GM19328 (cell line): ENCODE data around the gene NDUFA11.
"Not testable (repeated sequence)": the region's sequence is repeated elsewhere in the genome, so short reads cannot be mapped to it uniquely, and the experiment has no call there.

Experiments used
- ATAC-seq: cut with Tn5 transposase; IDR thresholded peaks from one replicate; pipeline ENCODE4 v1.9.1; 2021; ENCODE audit warnings: mild to moderate bottlenecking, moderate library complexity; ENCODE audit not compliant: unreplicated experiment

Gene NDUFA11

DNA sequence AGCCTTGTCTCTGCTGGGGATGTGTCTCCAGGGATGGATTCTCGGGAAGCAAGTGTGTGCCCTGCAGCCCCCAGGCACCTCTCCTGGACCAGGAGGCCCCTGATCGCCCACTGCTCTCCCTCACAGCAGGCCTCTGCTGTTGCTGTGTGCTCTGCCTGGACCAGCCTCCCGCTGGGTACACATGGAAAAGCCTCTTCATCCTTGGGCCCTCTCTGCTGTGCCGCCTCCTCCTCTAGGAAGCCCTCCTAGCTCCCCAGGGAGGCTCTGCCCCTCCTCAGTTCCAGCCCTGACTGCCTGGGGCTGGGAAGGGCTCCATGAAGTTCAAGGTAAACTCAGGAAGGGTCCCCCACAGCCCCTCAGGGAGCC lies 12.0 kb downstream of the NDUFA11 start:
- ATAC-seq: no peak

GRCh38 chr19:5890099-5890498 lies 13.5 kb downstream of the NDUFA11 start:
- no peak for ATAC-seq

GRCh38 chr19:5889288-5889971 lies 14.2 kb downstream of the NDUFA11 start:
- no peak for ATAC-seq

DNA sequence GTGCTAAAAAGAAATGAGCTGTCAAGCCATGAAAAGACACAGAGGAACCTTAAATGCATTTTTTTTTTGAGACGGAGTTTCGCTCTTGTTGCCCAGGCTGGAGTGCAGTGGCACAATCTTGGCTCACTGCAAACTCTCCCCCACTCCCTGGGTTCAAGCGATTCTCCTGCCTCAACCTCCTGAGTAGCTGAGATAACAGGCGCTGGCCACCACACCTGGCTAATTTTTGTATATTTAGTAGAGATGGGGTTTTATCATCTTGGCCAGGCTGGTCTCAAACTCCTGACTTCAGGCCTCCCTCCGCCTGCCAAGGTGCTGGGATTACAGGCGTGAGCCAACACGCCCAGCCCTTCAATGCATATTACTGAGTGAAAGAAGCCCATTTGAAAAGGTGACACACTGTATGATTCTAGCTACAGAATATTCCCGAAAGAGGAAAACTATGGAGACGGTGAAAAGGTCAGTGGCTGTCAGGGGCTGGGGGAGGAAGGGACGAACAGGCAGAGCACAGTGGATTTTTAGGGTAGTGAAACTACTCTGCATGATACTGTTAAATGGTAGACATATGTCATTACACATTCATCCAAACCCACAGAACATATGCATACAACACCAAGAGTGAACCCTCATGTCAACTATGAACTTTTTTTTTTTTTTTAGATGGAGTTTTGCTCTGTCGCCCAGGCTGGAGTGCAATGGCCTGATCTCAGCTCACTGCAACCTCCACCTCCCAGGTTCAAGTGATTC lies 19.4 kb downstream of the NDUFA11 start:
- not testable (repeated sequence) for ATAC-seq

- ATAC-seq: not testable (repeated sequence)
These were observed 20.3 kb downstream of the NDUFA11 start for GRCh38 chr19:5883157-5883873.

GRCh38 chr19:5882421-5882968 lies 21.1 kb downstream of the NDUFA11 start:
- no peak for ATAC-seq

- no peak for ATAC-seq
These were observed 21.9 kb downstream of the NDUFA11 start for GRCh38 chr19:5881543-5882299.

GRCh38 chr19:5880604-5881078 lies 22.9 kb downstream of the NDUFA11 start:
- ATAC-seq: no peak

DNA sequence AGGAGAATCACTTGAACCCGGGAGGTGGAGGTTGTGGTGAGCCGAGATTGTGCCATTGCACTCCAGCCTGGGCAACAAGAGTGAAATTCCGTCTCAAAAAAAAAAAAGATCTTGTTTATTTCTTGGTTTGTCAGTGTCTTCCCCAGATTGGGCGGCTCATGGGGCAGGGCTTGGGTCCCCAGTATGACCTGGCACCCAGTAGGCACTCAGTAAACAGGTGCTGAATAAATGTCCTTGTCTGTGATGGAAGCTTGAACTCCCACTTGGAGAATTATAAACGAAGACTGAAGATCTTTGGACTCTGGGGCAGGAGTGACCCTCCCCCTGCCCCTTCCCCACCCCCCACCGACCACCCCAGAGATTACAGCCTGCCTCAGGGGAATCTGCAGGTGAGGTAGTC lies 23.4 kb downstream of the NDUFA11 start:
- no peak for ATAC-seq

GRCh38 chr19:5877882-5878281 lies 25.7 kb downstream of the NDUFA11 start:
- ATAC-seq: no peak

- no peak for ATAC-seq
These were observed 26.2 kb downstream of the NDUFA11 start for GRCh38 chr19:5877427-5877826.

GRCh38 chr19:5874496-5874895 lies 29.1 kb downstream of the NDUFA11 start:
- ATAC-seq: not testable (repeated sequence)

DNA sequence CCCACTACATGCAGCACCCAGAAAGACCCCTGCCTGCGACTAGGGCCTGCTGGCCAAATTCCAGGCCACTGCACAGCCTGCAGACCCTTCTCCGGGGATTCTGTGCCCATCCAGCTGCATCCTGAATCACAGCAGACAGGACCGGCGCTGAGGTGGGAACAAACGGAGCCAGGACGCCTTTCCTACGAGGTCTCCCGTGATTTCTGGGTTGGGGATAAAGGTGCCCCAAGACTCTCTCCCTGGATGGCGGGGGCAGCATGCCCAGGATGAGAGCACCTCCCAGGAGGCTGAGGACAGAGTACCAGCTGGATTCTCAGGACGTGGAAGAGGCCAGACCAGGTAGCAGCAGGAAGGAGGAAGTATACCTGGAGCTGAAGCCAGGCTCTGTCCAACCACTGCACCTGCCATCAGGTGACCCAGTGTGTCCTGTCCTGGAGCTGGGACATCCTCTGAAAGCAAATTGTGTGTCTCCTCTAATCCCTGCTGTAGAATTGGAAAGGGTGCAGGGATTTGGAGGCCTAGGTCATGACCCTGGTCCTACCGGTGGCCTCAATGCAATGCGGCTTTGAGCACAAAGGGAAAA lies 29.9 kb downstream of the NDUFA11 start:
- no peak for ATAC-seq

- no peak for ATAC-seq
These were observed 32.6 kb downstream of the NDUFA11 start for GRCh38 chr19:5870986-5871394.

GRCh38 chr19:5867201-5868136 lies 36.1 kb downstream of the NDUFA11 start:
- no peak for ATAC-seq

- ATAC-seq: no peak
These were observed 37.8 kb downstream of the NDUFA11 start for GRCh38 chr19:5865772-5866171.

DNA sequence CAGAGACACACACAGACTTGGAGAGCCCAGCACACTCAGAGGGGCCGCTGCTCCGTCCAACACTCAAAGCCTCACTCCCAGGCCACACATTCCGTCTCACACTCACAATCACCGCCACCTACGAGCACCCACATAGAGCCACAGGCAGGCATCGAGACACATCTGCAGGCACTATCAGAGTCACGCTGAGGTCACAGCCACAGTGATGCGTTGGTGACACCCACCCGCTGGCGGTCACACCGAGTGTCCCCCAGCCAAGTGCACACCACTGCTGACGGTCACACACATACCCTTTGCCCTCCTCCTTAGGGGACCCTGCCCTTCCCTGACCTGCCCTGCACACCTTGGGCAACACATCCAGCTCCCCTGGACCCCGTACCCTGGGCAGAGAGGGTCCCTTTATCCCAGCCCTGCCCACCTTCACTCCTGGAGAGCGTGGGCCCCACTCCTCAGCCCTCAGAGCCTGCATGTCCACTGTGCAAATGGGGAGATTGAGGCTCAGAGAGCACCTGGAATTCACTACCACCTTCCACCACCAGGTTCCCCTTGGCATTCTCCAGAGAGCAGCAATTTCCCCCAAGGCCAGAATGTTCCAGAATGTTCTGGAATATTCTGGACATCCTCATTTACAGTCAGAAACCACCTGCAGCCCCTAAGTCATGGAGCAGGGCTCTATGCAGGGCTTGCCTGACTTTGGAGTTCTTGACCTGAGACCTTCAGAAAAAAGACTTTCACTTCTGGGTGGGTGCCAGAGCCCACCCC lies 38.7 kb downstream of the NDUFA11 start:
- no peak for ATAC-seq

GRCh38 chr19:5864013-5864720 lies 39.4 kb downstream of the NDUFA11 start:
- no peak for ATAC-seq
